IMR-90 (cell line): Measurements from ENCODE around the gene ERLIN1. TPM values are rescaled to one million over a fixed set of nuclear protein-coding genes. Genes with fewer than 3 reads are reported as not detected.

Experiments
- ATAC-seq: fragments of 200-7000 bp; cut with Tn5 transposase; 2 replicates; pipeline ENCODE4 v1.9.1; 2020; ENCODE audit warnings: low read depth, mild to moderate bottlenecking, moderate library complexity
- BruUV-seq: library from RNA; stranded (reverse); fragments of 400-500 nt; replicated peaks from 2 replicates; lab custom pipeline; 2021; lab: Mats Ljungman, UMichigan
- CTCF ChIA-PET: fragments of 300-600 bp; formaldehyde crosslinking; extraction: SDS; loops from one replicate; lab custom pipeline; 2021; ENCODE audit warnings: antibody characterized with exemption; lab: Yijun Ruan, JAX
- POLR2A ChIA-PET: fragments of 300-600 bp; sonication (Branson Sonifier 250); formaldehyde crosslinking; loops from one replicate; lab custom pipeline; 2022; ENCODE audit warnings: antibody characterized with exemption; ENCODE audit not compliant: unreplicated experiment; lab: Charles Lee
- DNase-seq: peaks from one replicate; pipeline ENCODE4 v3.0.0; 2013
- H2AFZ ChIP-seq: replicated peaks from 2 replicates; pipeline ENCODE3; 2013; ENCODE audit warnings: low read length, mild to moderate bottlenecking; ENCODE audit not compliant: poor library complexity
- H2AK5ac ChIP-seq: 2 replicates; pipeline ENCODE4 v1.6.1; 2013; ENCODE audit warnings: low read depth, low read length, inconsistent platforms
- H2AK9ac ChIP-seq: replicated peaks from 2 replicates; pipeline ENCODE3; 2013; ENCODE audit warnings: mild to moderate bottlenecking, low read depth, low read length, moderate library complexity; ENCODE audit not compliant: poor library complexity
- H2BK120ac ChIP-seq: 2 replicates; pipeline ENCODE4 v1.6.1; 2013; ENCODE audit warnings: low read depth, low read length, inconsistent platforms
- H2BK15ac ChIP-seq: 3 replicates; pipeline ENCODE4 v1.6.1; 2013; ENCODE audit warnings: low read depth, low read length, inconsistent platforms
- H2BK20ac ChIP-seq: 2 replicates; pipeline ENCODE4 v1.6.1; 2013; ENCODE audit warnings: low read depth, mild to moderate bottlenecking, inconsistent platforms, low read length, moderate library complexity
- H2BK5ac ChIP-seq: 2 replicates; pipeline ENCODE4 v1.6.1; 2013; ENCODE audit warnings: mild to moderate bottlenecking, low read depth, low read length, inconsistent platforms; ENCODE audit not compliant: poor library complexity, severe bottlenecking
- H3K14ac ChIP-seq: replicated peaks from 2 replicates; pipeline ENCODE4 v1.6.1; 2013; ENCODE audit warnings: low read depth, low read length, inconsistent platforms
- H3K18ac ChIP-seq: 2 replicates; pipeline ENCODE4 v1.6.1; 2013; ENCODE audit warnings: low read depth, low read length, control low read depth
- H3K23ac ChIP-seq: 2 replicates; pipeline ENCODE4 v1.6.1; 2013; ENCODE audit warnings: low read depth, low read length, inconsistent platforms
- H3K27ac ChIP-seq: 2 replicates; pipeline ENCODE4 v1.5.1; 2013; ENCODE audit warnings: mild to moderate bottlenecking, control low read depth, low read length; ENCODE audit not compliant: insufficient read depth
- H3K27me3 ChIP-seq: 2 replicates; pipeline ENCODE4 v1.6.1; 2013; ENCODE audit warnings: low read length; ENCODE audit not compliant: control insufficient read depth, insufficient read depth
- H3K36me3 ChIP-seq: 2 replicates; pipeline ENCODE4 v1.6.1; 2013; ENCODE audit warnings: low read length, mixed read lengths; ENCODE audit not compliant: control insufficient read depth, insufficient read depth
- H3K4ac ChIP-seq: 2 replicates; pipeline ENCODE4 v1.6.1; 2013; ENCODE audit warnings: low read depth, low read length, inconsistent platforms
- H3K4me1 ChIP-seq: 2 replicates; pipeline ENCODE4 v1.6.1; 2013; ENCODE audit warnings: low read length, mixed read lengths; ENCODE audit not compliant: control insufficient read depth, insufficient read depth
- H3K4me2 ChIP-seq: 2 replicates; pipeline ENCODE4 v1.6.1; 2013; ENCODE audit warnings: low read depth, mild to moderate bottlenecking, control low read depth, low read length, moderate library complexity
- H3K4me3 ChIP-seq: 2 replicates; pipeline ENCODE4 v1.5.1; 2013; ENCODE audit warnings: low read depth, mild to moderate bottlenecking, control low read depth, low read length, moderate library complexity; ENCODE audit not compliant: insufficient read depth
- H3K56ac ChIP-seq: 2 replicates; pipeline ENCODE4 v1.6.1; 2013; ENCODE audit warnings: low read length, inconsistent platforms; ENCODE audit not compliant: insufficient read depth; ENCODE audit errors: extremely low read depth
- H3K79me1 ChIP-seq, 2 experiments: 2 replicates each; pipeline ENCODE4 v1.6.1; 2013; ENCODE audit warnings: low read length in 2 of 2, inconsistent platforms in 1 of 2, low read depth in 1 of 2
- H3K9ac ChIP-seq: 2 replicates; pipeline ENCODE4 v1.6.1; 2013; ENCODE audit warnings: low read depth, low read length, control low read depth
- H3K9me1 ChIP-seq: 2 replicates; pipeline ENCODE4 v1.6.1; 2013; ENCODE audit warnings: low read length, inconsistent platforms; ENCODE audit not compliant: insufficient read depth
- H3K9me3 ChIP-seq: 2 replicates; pipeline ENCODE4 v1.6.1; 2013; ENCODE audit warnings: low read length; ENCODE audit not compliant: control insufficient read depth, insufficient read depth
- H4K20me1 ChIP-seq: 2 replicates; pipeline ENCODE4 v1.6.1; 2013; ENCODE audit warnings: low read length, inconsistent platforms; ENCODE audit not compliant: insufficient read depth
- H4K5ac ChIP-seq: 2 replicates; pipeline ENCODE4 v1.6.1; 2013; ENCODE audit warnings: mild to moderate bottlenecking, low read depth, low read length, control low read depth
- H4K8ac ChIP-seq, 2 experiments: 2 replicates each; pipeline ENCODE4 v1.6.1; 2013; ENCODE audit warnings: low read depth in 2 of 2, low read length in 2 of 2, control low read depth in 1 of 2, inconsistent platforms in 1 of 2
- H4K91ac ChIP-seq: 2 replicates; pipeline ENCODE4 v1.6.1; 2013; ENCODE audit warnings: low read depth, low read length, inconsistent platforms; ENCODE audit not compliant: insufficient read depth
- BHLHE40 ChIP-seq: fragments of 150-350 bp; IDR thresholded peaks from 2 replicates; pipeline ENCODE4 v1.6.1; 2016; ENCODE audit warnings: mild to moderate bottlenecking, low read depth, low read length
- CEBPB ChIP-seq: IDR thresholded peaks from 2 replicates; pipeline ENCODE4 v1.6.1; 2012; ENCODE audit warnings: low read depth, low read length, improper control_type of control experiment
- CHD1 ChIP-seq: IDR thresholded peaks from 2 replicates; pipeline ENCODE4 v1.6.1; 2012; ENCODE audit warnings: low read depth, low read length, improper control_type of control experiment
- FOS ChIP-seq: fragments of 150-350 bp; IDR thresholded peaks from 2 replicates; pipeline ENCODE4 v1.6.1; 2016; ENCODE audit warnings: low read depth, low read length
- MAFK ChIP-seq: IDR thresholded peaks from 2 replicates; pipeline ENCODE4 v1.6.1; 2012; ENCODE audit warnings: low read depth, low read length, improper control_type of control experiment
- MAZ ChIP-seq: IDR thresholded peaks from 2 replicates; pipeline ENCODE4 v1.6.1; 2012; ENCODE audit warnings: low read depth, mild to moderate bottlenecking, low read length, improper control_type of control experiment, moderate library complexity, borderline replicate concordance
- MXI1 ChIP-seq: IDR thresholded peaks from 2 replicates; pipeline ENCODE4 v1.6.1; 2012; ENCODE audit warnings: low read depth, mild to moderate bottlenecking, low read length, moderate library complexity, borderline replicate concordance
- NFE2L2 ChIP-seq: fragments of 150-350 bp; IDR thresholded peaks from 2 replicates; pipeline ENCODE4 v1.6.1; 2016; ENCODE audit warnings: low read depth, mild to moderate bottlenecking, low read length
- POLR2A ChIP-seq: IDR thresholded peaks from 2 replicates; pipeline ENCODE4 v1.6.1; 2012; ENCODE audit warnings: mild to moderate bottlenecking, low read depth, low read length
- RAD21 ChIP-seq: IDR thresholded peaks from 2 replicates; pipeline ENCODE4 v1.6.1; 2012; ENCODE audit warnings: low read length, improper control_type of control experiment
- RFX5 ChIP-seq: IDR thresholded peaks from 2 replicates; pipeline ENCODE4 v1.8.0; 2012; ENCODE audit warnings: low read depth, mild to moderate bottlenecking, low read length, moderate library complexity
- SMC3 ChIP-seq: fragments of 150-350 bp; IDR thresholded peaks from 2 replicates; pipeline ENCODE4 v1.6.1; 2016; ENCODE audit warnings: low read depth, mild to moderate bottlenecking, antibody characterized with exemption, low read length, moderate library complexity
- dilution Hi-C: fragments of 300-500 bp; cut with HindIII; formaldehyde crosslinking; loops from one replicate; pipeline ENCODE4 v1.14.3; 2018; ENCODE audit warnings: low sequenced_read_pairs; ENCODE audit not compliant: unreplicated experiment
- in situ Hi-C: fragments of 300-500 bp; cut with MboI; formaldehyde crosslinking; loops from 3 replicates; pipeline ENCODE4 v1.14.3; 2019; ENCODE audit warnings: low sequenced_read_pairs, inconsistent platforms, mixed read lengths
- intact Hi-C: fragments of 100-400 bp; cut with micrococcal nuclease; formaldehyde crosslinking; loops from 2 replicates; pipeline ENCODE4 v1.10.0; 2022
- polyA plus RNA-seq, 3 experiments: library from polyadenylated mRNA; depleted of rRNA; stranded (reverse); fragments of >200 nt; gene quantifications; 2 replicates each; pipeline ENCODE4 v1.2.3, GENCODE V29; 2012; ENCODE audit warnings: low replicate concordance in 1 of 3
- total RNA-seq: library from RNA; depleted of rRNA; stranded (reverse); fragments of >200 nt; gene quantifications from 2 replicates; pipeline ENCODE4 v1.2.3, GENCODE V29; 2012
- TF ChIP-seq, protein P1 (sequence below): conservative IDR thresholded peaks from 2 replicates; pipeline ENCODE4 v1.5.1; 2012; ENCODE audit warnings: mild to moderate bottlenecking, low read depth, low read length, improper control_type of control experiment
- TF ChIP-seq, protein P2 (sequence below): fragments of 150-350 bp; IDR thresholded peaks from 2 replicates; pipeline ENCODE4 v1.6.1; 2017; ENCODE audit warnings: mild to moderate bottlenecking, antibody characterized with exemption, low read length, low read depth
- TF ChIP-seq, protein P3 (sequence below): fragments of 150-350 bp; IDR thresholded peaks from 2 replicates; pipeline ENCODE4 v1.6.1; 2016; ENCODE audit warnings: low read depth, mild to moderate bottlenecking, low read length, moderate library complexity, borderline replicate concordance

ERLIN1 gene
- total and polyA plus RNA-seq, 2 of the 4 experiments (the other 2 are of a cell fraction), result 31.5 to 33.9 TPM

DNA sequence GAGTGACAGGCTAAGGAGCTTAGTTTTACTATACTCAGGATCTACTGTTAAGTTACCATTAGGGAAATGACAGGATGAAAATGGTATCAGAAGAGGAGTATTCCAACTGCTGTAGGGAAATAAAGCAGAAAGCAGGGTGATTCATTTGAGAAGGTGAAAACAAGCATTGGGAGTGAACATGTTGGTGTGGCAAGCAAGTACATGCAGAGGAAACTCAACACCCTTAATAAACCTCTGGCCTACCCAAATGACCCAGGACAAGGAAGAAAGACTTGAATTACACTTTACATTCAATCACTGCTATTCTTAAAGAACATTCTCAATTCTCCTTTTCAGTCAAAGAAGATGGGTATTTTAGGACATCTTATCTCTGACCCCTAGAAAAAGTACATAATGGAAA is 28.7 kb downstream of the ERLIN1 start:
- CTCF ChIA-PET, result no interaction called here
- no peak overlapping the region for H2BK15ac ChIP-seq

More for the DNA sequence above, 28.7 kb downstream of the ERLIN1 start:
- in situ Hi-C loops, result no loop called here
- Histone ChIP-seq H3K9me1 (no peaks in the 10 kb centered on the region), H3K4me2 (no peak overlapping the region), H3K4me1 (no peaks in the 10 kb centered on the region), H2AFZ (no peak overlapping the region), H2AK5ac (no peak overlapping the region), H3K23ac (no peak overlapping the region), H4K91ac (no peak overlapping the region), H3K27me3 (no peaks in the 10 kb centered on the region), H3K9me3 (no peaks in the 10 kb centered on the region), H3K4ac (no peak overlapping the region), H3K4me3 (no peak overlapping the region), H2BK20ac (no peak overlapping the region), H3K79me1 (peaks cover 16 to 18% of the 10 kb centered on the region in 2 experiments), H3K9ac (no peak overlapping the region), H3K27ac (no peak overlapping the region), H3K18ac (no peak overlapping the region), H2AK9ac (no peak overlapping the region), H4K8ac (no peak overlapping the region), H3K36me3 (peaks cover 11% of the 10 kb centered on the region), H3K56ac (no peak overlapping the region), H4K20me1 (no peaks in the 10 kb centered on the region), H4K5ac (no peak overlapping the region), H3K14ac (no peak overlapping the region), H2BK120ac (no peak overlapping the region), H2BK5ac (no peak overlapping the region)
- TF ChIP-seq MXI1 (no peak), NFE2L2 (no peak), MAFK (no peak), SMC3 (no peak), RAD21 (no peak), RFX5 (no peak), CEBPB (no peak), BHLHE40 (no peak), MAZ (no peak), CHD1 (no peak), FOS (no peak), POLR2A (no peak)
- TF ChIP-seq, protein P1, sequence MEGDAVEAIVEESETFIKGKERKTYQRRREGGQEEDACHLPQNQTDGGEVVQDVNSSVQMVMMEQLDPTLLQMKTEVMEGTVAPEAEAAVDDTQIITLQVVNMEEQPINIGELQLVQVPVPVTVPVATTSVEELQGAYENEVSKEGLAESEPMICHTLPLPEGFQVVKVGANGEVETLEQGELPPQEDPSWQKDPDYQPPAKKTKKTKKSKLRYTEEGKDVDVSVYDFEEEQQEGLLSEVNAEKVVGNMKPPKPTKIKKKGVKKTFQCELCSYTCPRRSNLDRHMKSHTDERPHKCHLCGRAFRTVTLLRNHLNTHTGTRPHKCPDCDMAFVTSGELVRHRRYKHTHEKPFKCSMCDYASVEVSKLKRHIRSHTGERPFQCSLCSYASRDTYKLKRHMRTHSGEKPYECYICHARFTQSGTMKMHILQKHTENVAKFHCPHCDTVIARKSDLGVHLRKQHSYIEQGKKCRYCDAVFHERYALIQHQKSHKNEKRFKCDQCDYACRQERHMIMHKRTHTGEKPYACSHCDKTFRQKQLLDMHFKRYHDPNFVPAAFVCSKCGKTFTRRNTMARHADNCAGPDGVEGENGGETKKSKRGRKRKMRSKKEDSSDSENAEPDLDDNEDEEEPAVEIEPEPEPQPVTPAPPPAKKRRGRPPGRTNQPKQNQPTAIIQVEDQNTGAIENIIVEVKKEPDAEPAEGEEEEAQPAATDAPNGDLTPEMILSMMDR, result no peak
- TF ChIP-seq, protein P2, sequence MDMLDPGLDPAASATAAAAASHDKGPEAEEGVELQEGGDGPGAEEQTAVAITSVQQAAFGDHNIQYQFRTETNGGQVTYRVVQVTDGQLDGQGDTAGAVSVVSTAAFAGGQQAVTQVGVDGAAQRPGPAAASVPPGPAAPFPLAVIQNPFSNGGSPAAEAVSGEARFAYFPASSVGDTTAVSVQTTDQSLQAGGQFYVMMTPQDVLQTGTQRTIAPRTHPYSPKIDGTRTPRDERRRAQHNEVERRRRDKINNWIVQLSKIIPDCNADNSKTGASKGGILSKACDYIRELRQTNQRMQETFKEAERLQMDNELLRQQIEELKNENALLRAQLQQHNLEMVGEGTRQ, result no peak
- TF ChIP-seq, protein P3, sequence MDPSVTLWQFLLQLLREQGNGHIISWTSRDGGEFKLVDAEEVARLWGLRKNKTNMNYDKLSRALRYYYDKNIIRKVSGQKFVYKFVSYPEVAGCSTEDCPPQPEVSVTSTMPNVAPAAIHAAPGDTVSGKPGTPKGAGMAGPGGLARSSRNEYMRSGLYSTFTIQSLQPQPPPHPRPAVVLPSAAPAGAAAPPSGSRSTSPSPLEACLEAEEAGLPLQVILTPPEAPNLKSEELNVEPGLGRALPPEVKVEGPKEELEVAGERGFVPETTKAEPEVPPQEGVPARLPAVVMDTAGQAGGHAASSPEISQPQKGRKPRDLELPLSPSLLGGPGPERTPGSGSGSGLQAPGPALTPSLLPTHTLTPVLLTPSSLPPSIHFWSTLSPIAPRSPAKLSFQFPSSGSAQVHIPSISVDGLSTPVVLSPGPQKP, result no peak
- no TSS peak for BruUV-seq
- no peak for ATAC-seq
- no peak for DNase-seq
- intact Hi-C loops, result no loop called here
- POLR2A ChIA-PET, result no interaction called here
- dilution Hi-C loops, result no loop called here
